SK-N-SH (cell line): ENCODE results near the gene CYP51A1.
"Not testable (repeated sequence)": the region's sequence is repeated elsewhere in the genome, so short reads cannot be mapped to it uniquely, and the experiment has no call there.

ENCODE experiments used
- EZH2phosphoT487 ChIP-seq: fragments of 200-600 bp; sonication (generic); IDR thresholded peaks from 2 replicates; pipeline ENCODE4 v1.6.1; 2017; ENCODE audit warnings: low read depth, mixed run types, mild to moderate bottlenecking, antibody characterized with exemption, moderate library complexity, borderline replicate concordance
- YY1 ChIP-seq: IDR thresholded peaks from 2 replicates; pipeline ENCODE4 v1.4.0; 2012; ENCODE audit warnings: low read depth, mild to moderate bottlenecking
- TF ChIP-seq, protein P1 (sequence below): fragments of 200-600 bp; sonication (generic); IDR thresholded peaks from 2 replicates; pipeline ENCODE4 v1.6.1; 2017; ENCODE audit warnings: antibody characterized with exemption, mild to moderate bottlenecking, moderate library complexity

DNA sequence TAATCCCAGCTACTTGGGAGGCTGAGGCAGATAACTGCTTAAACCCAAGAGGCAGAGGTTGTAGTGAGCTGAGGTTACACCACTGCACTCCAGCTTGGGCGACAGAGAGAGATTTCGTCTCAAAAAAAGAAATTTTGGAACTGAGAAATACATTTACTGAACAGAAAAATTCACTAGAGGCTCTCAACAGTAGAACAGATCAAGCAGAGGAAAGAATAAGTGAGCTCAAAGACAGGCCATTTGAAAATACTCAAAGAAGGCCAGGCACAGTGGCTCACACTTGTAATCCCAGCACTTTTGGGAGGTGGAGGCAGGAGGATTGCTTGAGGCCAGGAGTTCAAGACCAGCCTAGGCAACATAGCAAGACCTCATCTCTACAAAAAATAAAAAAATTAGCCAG is 35.3 kb upstream of the CYP51A1 start:
- TF ChIP-seq, protein P1, sequence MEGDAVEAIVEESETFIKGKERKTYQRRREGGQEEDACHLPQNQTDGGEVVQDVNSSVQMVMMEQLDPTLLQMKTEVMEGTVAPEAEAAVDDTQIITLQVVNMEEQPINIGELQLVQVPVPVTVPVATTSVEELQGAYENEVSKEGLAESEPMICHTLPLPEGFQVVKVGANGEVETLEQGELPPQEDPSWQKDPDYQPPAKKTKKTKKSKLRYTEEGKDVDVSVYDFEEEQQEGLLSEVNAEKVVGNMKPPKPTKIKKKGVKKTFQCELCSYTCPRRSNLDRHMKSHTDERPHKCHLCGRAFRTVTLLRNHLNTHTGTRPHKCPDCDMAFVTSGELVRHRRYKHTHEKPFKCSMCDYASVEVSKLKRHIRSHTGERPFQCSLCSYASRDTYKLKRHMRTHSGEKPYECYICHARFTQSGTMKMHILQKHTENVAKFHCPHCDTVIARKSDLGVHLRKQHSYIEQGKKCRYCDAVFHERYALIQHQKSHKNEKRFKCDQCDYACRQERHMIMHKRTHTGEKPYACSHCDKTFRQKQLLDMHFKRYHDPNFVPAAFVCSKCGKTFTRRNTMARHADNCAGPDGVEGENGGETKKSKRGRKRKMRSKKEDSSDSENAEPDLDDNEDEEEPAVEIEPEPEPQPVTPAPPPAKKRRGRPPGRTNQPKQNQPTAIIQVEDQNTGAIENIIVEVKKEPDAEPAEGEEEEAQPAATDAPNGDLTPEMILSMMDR = not testable (repeated sequence)
- not testable (repeated sequence) for TF ChIP-seq YY1, EZH2phosphoT487
